ENCODE results near the gene TTC17.
"Not testable (repeated sequence)": the region's sequence is repeated elsewhere in the genome, so short reads cannot be mapped to it uniquely, and the experiment has no call there.

TTC17 gene

DNA sequence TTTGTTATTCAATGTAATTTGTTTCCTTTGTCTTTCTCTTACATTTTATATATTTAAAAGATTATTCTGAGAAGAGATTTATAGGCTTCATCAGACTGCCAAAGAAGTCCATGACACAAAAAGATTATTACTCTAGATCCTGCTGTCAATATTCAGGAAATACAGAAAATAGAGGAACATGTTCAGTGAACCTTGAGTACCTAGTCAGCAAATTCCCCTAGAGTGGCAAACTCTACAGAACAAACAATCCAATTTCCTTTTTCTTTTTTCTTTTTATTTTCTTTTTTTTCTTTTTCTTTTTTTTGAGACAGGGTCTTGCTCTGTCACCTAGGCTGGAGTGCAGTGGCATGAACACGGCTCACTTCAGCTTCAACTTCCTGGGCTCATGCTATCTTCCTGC is 23.9 kb downstream of the TTC17 start:
- DNase-seq = no peak

DNA sequence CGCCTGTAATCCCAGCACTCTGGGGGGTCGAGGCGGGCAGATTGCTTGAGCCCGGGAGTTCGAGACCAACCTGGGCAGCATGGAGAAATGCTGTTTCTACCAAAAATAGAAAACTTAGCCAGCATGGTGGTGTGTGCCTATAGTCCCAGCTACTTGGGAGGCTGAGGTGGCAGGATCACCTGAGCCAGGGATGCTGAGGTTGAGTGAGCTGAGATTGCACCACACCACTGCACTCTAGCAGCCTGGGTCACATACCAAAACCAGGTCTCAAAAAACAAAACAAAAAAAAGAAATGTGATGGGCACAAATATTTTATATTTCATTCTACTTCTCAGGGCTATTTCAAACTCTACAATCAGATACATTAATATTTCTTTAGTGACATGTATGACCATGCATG is 25.7 kb downstream of the TTC17 start:
- no peak for DNase-seq

DNA sequence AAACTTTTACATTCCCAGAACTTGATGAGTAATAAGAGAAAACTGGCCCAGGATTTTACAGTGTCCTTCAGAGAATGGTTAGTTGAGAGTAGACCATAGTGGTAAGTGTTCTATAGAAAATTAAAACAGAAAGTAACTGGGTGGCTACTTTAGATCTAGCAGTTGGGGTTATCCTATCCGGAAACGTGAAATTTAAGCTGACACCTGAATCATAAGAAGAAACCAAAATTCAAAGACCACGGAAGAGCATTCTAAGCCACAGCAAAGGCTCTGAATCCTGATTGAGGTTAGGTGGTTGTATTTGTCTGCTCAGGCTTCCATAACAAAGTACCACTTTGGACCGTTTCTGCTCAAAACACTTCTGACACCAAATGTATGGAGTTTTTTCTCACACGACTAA is 34.0 kb downstream of the TTC17 start:
- no peak for DNase-seq

DNA sequence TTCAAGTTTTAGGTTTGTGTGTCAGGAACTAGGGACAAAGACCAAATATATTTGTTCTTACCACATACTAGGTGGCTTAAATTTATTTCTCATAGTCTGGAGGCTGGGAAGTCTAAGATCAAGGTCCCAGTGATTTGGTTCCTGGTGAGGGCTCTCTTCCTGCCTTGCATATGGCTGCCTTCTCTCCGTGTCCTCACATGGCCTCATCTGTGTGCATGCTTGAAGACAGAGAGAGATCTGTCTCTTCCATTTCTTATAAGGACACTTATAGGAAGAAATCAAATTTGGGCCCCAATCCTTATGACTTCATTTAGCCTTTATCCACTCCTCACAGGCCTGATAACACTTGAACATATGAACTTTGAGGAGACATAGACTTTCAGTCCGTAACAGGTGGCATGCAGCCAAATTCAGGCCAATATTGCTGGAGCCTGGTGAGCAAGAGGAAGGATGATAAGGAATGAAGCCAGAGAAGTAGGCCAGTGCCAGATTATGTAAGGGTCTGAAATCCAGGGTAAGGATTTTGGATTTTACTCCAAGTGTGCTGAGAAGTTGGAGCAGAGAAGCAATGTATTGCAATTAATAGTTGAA is 35.1 kb downstream of the TTC17 start:
- DNase-seq = no peak

DNA sequence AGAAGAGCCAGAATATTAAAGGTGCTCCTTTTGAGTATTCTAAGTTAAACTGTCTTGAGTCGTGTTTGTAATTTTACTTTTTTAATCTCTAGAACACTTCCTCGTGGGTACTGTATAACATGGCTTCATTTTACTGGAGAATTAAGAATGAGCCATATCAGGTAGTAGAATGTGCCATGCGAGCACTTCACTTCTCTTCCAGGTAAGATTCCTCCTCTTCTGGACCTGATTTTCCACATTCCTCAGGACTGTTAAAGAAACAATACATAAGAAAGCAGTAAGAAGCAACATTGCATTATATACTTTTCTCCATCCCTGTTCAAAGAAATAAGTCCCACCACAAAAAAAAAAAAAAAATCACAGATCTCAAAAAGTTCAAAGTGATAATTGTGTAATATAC is 37.9 kb downstream of the TTC17 start:
- DNase-seq = no peak

DNA sequence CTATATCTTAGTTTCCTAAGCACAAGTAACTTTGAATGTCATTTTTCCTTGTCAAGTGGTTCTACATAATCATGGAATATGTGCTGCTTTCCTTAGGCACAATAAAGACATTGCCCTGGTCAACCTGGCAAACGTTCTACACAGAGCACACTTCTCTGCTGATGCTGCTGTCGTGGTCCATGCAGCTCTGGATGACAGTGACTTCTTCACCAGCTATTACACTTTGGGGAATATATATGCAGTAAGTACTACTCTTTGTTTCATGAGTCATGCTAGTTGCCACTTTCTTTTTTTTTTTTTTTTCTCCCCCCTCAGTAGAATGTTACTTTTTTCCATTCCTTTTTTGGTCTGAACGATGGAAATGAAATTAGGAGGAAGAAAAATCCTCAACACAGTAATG is 38.5 kb downstream of the TTC17 start:
- DNase-seq = no peak

DNA sequence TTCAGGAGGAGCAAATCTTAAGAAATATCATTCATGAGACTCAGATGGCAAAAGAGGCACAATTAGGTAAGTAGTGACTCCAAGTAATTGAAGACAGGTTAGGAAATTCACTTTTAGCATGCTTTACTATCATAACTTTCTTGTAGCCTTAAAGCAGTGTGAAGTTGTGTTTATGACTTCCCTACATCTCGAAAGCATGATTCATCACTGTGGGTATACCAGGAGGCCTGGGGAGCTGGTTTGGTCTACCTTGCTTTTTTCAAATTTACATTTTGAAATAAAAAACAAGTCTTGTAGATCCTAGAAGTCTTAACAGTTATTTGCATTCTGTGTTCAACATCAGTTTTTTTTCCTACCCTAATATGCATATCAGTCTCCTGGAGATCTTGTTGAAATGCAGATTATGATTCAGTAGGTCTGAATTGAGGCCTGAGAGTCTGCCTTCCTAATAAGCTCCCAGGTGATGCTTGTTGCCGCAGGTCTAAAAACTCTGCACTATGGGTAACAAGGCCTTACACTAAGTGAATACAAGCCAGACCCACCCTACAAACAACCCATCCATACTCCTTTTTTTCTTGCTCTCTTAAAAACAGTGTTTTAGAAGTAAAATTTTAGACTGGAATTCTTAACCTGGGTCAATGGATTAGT is 41.4 kb downstream of the TTC17 start:
- DNase-seq = no peak

DNA sequence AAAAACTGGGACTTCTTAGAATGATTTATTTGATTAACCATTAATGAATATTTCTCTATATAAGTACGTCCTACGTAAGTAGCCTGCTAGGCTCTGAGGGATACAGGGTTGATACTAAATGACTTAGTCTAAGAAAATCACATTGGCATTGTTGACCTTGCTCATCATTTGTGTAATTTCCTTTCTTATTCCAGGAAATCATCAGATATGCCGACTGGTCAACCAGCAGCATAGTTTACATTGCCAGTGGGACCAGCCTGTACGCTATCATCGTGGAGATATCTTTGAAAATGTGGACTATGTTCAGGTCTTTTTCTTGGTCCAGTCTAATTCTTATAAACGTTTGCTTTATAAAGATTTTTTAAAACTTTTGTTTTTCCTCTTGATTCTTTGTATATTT is 42.5 kb downstream of the TTC17 start:
- DNase-seq = no peak

DNA sequence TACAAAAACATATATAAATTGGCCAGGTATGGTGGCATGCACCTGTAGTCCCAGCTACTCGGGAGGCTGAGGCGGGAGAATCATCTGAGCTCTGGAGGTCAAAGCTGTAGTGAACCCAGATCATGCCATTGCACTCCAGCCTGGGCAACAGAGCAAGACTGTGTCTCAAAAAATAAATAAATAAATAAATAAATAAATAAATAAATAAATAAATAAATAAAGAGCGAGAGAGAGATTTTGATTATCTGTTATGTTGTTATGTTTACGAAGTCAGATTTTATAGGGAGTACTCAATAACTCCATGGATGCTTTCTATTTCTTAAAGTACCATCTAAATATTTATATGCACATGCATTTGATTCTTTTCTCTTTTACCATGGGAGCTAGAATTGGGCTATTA is 43.1 kb downstream of the TTC17 start:
- DNase-seq = not testable (repeated sequence)

DNA sequence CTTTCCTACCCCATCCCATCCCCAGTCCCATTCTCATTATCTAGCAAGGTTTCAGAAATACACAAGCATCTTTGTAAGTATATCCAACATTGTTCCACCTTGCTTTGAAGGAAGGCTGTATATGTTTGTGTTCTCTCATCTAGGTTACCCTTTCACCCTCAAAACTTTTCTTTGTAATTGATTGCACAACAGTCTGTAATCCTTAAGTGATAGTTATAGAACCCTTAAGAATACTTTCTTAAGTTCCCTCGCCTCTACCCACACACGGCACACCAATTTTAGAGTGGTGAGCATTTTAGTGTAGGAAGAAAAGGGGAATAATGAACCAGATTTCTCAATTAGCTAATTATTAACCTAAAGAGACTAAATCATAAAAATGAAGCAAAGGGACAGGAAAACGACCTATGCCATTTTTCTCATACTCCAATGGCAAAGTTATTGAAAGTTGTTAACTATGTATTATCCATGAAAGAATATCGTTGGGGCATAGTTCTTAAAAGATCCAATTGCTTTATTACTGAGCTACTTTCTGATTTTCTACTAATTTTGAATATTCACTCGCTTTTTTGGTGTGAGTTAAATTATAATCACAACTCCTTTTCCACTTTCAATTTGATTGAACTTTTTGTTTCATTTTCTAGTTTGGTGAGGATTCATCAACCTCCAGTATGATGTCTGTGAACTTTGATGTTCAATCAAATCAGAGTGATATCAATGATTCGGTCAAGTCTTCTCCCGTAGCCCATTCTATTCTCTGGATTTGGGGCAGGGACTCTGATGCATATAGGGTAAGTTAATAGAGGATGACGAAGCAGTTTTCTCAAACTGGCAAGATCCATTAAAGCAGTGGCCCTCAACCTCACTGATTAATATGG is 44.9 kb downstream of the TTC17 start:
- DNase-seq = no peak

DNA sequence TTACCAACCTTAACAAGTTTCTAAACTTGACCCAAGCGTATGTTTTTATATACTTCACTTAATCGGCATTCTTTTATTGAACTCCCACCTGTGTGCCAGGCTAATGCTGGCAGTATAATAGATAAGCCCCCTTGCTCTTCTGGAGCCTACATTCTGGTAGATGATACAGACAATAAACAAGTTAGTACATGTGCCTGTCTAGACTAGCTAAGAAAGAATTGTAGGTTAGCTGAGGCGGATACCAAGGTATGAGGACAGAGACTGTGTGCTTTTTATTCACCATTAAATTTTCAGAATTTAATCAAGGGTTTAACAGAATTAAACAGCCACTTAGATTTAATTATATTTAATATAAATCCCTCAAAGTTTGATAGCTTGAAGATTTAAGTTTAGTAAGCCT is 45.7 kb downstream of the TTC17 start:
- no peak for DNase-seq

DNA sequence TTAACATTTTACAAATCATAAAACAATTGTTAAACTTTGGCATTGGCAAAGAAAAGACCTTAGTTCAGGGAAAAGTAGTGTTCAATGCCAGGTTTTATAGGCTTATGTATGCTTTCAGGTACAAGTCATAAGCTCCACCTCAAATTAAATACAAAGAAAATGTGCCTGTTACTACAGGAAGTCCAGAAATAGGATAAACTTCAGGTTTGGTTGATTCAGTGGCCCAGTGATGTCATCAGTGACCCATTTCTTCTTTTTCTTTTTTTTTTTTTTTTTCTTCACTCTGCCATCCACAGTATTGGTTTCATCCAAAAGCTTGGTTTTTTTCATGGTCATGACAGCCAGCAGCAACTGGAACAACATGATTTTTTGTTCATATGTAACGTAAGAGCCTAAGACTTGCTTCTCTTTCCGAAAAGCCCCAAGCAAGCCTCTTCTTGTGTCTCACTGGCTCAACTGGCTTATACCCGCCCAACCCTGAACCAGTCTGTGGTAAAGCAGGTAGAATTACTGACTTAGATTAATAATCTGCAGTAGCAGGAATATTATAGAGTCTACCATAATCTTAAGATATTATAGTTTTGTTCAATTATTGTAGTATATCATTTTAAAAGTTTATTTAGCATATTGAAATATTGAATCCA is 46.2 kb downstream of the TTC17 start:
- DNase-seq = no peak

DNA sequence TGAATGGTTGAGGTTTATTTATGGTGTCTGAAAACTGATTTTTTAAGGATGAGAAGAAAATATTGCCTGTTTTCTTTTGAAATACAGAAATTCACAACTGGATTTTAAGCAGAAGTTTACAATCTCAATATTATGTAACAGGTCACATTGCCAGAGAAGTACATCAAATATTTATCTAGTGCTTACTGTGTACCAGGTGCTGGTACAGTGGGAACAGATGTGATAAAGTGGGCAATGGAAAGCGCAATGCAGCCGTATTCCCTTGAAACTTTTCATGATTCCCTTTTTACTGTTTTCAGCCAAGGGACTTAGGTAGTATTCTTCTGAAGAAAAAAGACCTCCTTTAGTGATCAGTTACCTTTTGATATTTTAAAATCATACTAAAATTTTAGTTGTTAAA is 49.6 kb downstream of the TTC17 start:
- DNase-seq = peak; percentile 1

DNA sequence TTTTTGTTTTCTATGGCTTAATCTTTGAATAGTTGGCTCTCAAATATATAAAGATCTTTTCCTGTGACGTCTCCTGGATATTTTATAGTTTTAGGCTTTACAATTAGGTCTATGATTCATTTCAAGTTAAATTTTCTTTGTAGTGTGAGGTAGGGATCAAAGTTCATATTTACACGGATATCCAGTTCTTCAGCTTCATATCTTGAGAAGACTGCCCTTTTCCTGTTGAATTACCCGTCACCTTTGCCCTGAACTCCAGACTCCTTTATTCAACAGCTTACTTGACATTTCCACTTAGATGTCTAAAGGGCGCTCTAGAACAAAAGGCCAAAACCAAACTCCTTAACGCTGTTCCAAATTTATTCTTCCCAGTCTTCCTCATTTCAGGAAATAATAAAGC is 51.7 kb downstream of the TTC17 start:
- DNase-seq = no peak

DNA sequence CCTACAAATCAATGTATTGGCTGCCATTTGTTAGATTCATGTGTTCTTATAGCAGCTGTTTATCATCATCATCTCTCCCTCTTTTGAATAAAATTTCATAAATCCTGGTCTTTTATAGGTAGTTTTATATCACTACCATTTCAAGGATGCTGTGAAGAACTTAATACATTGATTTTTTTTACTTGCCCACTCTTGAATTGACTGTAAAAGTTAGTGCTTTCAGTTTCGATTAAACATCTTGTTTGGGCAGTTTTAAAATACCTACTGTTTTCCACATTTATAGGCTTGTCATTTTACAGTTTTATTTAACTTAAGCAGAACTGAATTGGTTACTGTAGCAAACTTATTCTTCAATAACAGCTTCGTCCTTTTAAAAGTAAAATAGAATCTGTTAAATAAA is 59.5 kb downstream of the TTC17 start:
- no peak for DNase-seq

DNA sequence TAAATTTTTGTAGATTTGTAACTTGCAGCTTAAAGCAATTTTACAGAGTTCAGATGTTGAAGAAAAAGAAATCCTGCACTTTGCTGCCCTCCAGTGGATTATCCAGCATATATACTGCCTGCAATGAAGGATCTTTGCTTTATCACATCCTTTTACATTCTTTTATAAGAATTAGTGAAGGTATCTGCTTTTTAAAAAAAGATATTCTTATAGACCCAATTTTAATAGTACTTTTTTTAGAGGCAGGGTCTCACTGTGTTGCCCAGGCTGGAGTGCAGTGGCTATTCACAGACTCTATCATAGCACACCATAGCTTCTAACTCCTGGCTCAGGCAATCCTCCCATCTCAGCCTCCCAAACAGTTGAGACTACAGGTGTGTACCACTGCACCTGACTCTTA is 60.7 kb downstream of the TTC17 start:
- peak; percentile 2 for DNase-seq

DNA sequence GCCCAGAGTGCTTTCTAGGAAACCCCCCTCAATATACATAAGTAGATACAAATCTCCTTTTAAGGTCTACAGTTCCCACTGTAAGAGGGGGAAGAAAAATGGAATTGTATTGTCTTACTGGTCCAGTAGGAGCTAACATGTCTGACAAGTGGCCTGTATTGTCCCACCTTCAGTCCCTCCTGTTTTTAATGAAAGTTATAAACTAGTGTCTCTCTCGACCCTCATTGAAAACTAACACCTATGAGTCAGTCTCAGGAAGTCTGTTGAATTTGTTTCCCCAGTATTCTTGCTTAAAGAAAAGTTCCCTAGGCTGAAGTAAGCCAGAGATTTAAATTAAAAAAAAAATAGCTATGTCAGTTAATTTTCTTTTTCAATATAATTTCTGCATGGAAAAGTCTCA is 69.3 kb downstream of the TTC17 start:
- DNase-seq = no peak

DNA sequence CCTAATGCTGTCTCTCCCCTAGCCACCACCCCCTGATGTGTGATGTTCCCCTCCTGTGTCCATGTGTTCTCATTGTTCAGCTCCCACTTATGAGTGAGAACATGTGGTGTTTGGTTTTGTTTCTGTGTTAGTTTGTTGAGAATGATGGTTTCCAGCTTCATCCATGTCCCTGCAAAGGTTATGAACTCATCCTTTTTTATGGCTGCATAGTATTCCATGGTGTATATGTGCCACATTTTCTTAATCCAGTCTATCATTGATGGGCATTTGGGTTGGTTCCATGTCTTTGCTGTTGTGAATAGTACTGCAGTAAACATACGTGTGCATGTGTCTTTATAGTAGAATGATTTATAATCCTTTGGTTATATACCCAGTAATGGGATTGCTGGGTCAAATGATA is 72.2 kb downstream of the TTC17 start:
- DNase-seq = not testable (repeated sequence)

DNA sequence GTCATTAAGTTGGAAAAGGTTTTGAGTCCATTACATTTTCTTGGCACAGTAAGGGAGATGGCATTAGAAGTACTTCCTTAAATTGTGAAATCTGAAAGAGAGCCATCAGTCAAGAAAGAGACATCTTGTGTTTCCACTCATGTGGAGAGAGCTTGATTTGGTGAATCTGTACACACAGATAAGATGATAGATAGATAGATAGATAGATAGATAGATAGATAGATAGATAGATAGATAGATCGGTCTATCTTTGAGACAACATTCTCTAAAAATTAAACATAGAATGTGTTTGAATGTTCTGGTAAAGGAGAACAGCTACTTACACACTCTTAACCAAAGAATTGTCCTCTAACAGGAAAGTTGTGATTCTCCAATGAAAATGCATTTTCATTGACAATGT is 76.2 kb downstream of the TTC17 start:
- DNase-seq = no peak

DNA sequence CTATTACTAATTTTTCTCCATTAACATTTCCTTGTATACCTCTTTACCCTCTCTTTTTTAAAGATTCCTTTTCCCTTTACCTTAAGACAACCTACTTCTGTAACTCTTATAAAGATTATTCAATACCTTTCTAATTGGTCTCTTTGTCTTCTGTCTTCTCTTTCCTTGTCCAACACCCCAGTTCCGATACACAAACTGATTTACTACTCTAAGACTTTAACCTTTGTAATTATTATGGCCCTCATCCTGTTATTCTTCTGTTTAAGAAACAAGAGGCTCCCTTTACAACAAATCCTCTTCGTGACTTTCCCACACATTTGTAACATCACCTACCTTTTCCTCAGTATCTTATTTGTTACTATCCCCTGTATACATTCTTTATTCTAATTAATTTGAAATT is 81.8 kb downstream of the TTC17 start:
- DNase-seq = no peak

DNA sequence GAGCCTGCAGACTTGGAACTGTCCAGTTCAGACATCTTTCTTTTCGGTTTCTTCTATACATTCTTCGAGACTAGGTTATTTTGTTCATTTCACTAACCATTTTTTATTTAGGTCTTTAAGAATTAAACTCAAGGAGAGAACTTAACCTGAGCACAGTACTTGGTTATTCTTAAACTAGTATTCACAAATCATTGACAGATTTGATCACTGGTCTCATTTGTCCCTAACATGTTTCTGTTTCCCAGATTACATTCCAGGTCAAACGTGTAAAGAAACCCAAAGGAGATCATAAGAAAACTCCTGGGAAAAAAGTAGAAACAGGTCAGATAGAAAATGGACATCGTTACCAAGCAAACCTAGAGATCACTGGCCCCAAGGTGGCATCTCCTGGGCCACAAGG is 85.1 kb downstream of the TTC17 start:
- DNase-seq = no peak

DNA sequence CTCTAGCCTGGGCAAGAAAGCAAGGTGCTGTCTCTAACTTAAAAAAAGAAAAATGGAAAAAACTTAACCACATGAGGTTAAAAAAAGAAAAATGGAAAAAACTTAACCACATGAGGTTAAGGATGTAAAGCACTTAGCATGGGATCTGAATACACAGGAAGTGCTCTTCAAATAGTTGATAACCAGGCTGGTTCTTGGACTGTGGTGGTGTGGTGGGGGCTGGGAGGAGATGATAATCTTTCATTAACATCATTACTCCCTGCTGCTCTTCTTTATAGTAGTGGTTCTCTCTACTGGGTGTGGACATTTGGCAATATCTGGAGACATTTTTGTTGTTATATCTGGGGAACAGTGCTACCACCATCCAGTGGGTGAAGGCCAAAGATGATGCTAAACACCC is 88.4 kb downstream of the TTC17 start:
- DNase-seq = no peak

DNA sequence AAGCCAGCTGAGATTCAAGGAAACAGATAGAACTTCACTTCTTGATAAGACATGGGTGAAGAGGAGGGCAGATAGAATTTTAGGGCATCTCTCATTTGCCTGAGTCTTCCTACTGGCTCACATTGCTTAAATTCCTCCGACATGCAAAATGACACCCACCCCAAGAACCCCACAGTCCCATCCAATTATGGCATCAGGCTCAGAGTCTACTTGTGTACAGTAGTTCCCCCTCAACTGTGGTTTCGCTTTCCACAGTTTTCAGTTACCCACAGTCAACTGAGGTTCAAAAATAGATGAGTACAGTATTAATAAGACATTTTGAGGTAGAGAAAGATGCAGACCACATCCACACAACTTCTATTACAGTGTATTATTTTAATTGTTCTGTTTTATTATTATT is 99.8 kb downstream of the TTC17 start:
- no peak for DNase-seq

DNA sequence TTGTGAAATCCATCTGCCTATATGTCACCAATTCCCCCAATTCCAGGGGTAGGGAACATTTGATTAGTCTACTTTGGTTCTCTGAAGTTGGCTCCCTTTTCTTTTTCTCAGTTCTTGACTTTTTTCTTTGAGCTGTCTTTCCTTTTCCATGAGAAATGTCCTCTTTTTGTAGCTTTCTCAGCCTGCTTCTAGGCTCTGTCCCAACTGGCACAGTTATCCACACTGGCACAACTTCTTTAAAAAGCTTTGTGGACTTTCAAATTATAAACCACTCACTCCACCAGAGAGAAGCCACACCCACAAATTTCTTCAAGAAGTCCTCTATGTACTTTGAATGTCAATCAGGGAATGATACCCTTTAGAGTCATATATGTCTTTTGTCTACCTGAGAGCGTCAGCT is 100.5 kb downstream of the TTC17 start:
- DNase-seq = no peak

Data from NCI-H510A treated with DMSO at 0.1 percent for 48 hours (cell line).